Measurements from ENCODE around the gene IL17RA.

GRCh38 chr22:17135153-17135760 lies 50.5 kb downstream of the IL17RA start:
- TF ChIP-seq JUN (IDR thresholded peaks at IDR 0.05; ENCODE audit: borderline replicate concordance, insufficient read depth, insufficient read length, low read depth): no peak
- no peak for TF ChIP-seq POLR2AphosphoS5 (IDR thresholded peaks at IDR 0.05; ENCODE audit: insufficient read depth, low read depth, low read length)
- no peak for TF ChIP-seq POLR2A (IDR thresholded peaks at IDR 0.05; ENCODE audit: low read depth, low read length)
- no peak for TF ChIP-seq CTCF (IDR thresholded peaks at IDR 0.05; ENCODE audit: extremely low read depth in 1 of 2, insufficient read depth in 1 of 2, low read depth in 1 of 2, low read length in 2 of 2)
- no peak for TF ChIP-seq GATA2 (IDR thresholded peaks at IDR 0.05; ENCODE audit: insufficient read depth, insufficient read length, low read depth, low read length)
- no peak for TF ChIP-seq EZH2 (IDR thresholded peaks at IDR 0.05; ENCODE audit: borderline replicate concordance, low read depth, low read length, severe bottlenecking)
- TF ChIP-seq MYC (IDR thresholded peaks at IDR 0.05; ENCODE audit: low read depth, low read length): no peak
- no peak for TF ChIP-seq MAX (IDR thresholded peaks at IDR 0.05; ENCODE audit: insufficient read depth, insufficient read length)
- TF ChIP-seq FOS (IDR thresholded peaks at IDR 0.05; ENCODE audit: borderline replicate concordance, insufficient read depth, low read length): no peak
